GM12864 (cell line): ENCODE measurements around the gene SF3A1.

Experiments
- DNase-seq: peaks from one replicate; pipeline ENCODE4 v3.0.0-alpha.2; 2011; ENCODE audit warnings: low read depth
- H3K4me3 ChIP-seq: 2 replicates; pipeline ENCODE4 v1.5.1; 2011; ENCODE audit warnings: mild to moderate bottlenecking, low read depth, low read length, control low read depth
- CTCF ChIP-seq: IDR thresholded peaks from 2 replicates; pipeline ENCODE4 v1.5.1; 2011; ENCODE audit warnings: low read depth, mild to moderate bottlenecking, moderate library complexity, low read length, control low read depth, inconsistent platforms; ENCODE audit errors: missing control alignments

The SF3A1 gene

GRCh38 chr22:30304495-30305244 lies 52.0 kb downstream of the SF3A1 start:
- DNase-seq = no peak
- H3K4me3 ChIP-seq = no peak overlapping the region; the same call in 1 of the 2 replicates
- no peak for TF ChIP-seq CTCF

- DNase-seq = no peak
- no peak for TF ChIP-seq CTCF
- no peak overlapping the region for H3K4me3 ChIP-seq
Measured at GRCh38 chr22:30302810-30303138, 53.9 kb downstream of the SF3A1 start.

GRCh38 chr22:30301995-30302809 lies 54.5 kb downstream of the SF3A1 start:
- TF ChIP-seq CTCF = no peak
- no peak for DNase-seq
- no peak overlapping the region for H3K4me3 ChIP-seq

- no peak for TF ChIP-seq CTCF
- DNase-seq = no peak
- H3K4me3 ChIP-seq = no peak overlapping the region
Measured at GRCh38 chr22:30299322-30299721, 57.4 kb downstream of the SF3A1 start.

- TF ChIP-seq CTCF = no peak
- no peak for DNase-seq
- H3K4me3 ChIP-seq = no peak overlapping the region
Measured at GRCh38 chr22:30297991-30298701, 58.5 kb downstream of the SF3A1 start.

- no peak for TF ChIP-seq CTCF
- DNase-seq = no peak
- no peak overlapping the region for H3K4me3 ChIP-seq
Measured at GRCh38 chr22:30297276-30297990, 59.3 kb downstream of the SF3A1 start.
